HCT116 (cell line): ENCODE data around the gene COMMD4. TPM values are rescaled to one million over a fixed set of nuclear protein-coding genes. Genes with fewer than 3 reads are reported as not detected.

Experiments
- ATAC-seq: fragments of 200-7000 bp; cut with Tn5 transposase; 2 replicates; pipeline ENCODE4 v1.9.1; 2020; ENCODE audit warnings: mild to moderate bottlenecking, moderate library complexity
- BruUV-seq: library from RNA; stranded (reverse); fragments of 400-500 nt; replicated peaks from 2 replicates; lab custom pipeline; 2021; lab: Mats Ljungman, UMichigan
- CTCF ChIA-PET: fragments of 300-600 bp; sonication (Branson Sonifier 250); formaldehyde crosslinking; loops from one replicate; lab custom pipeline; 2021; ENCODE audit warnings: antibody characterized with exemption; lab: Charles Lee
- POLR2A ChIA-PET: fragments of 300-600, 350-600 bp; sonication (Branson Sonifier 250); formaldehyde crosslinking; loops from one replicate; lab custom pipeline; 2021; ENCODE audit warnings: antibody characterized with exemption; lab: Charles Lee
- RAD21 ChIA-PET, 2 experiments: fragments of 300-600 bp; sonication (Branson Sonifier 250); formaldehyde crosslinking; loops; one replicate each; lab custom pipeline; 2023; ENCODE audit warnings: low total read pairs in 2 of 2; ENCODE audit not compliant: uncharacterized antibody in 2 of 2, unreplicated experiment in 2 of 2, low non-redundant PET in 1 of 2; lab: Charles Lee
- DNase-seq: peaks from one replicate; pipeline ENCODE4 v3.0.0-alpha.2; 2010; ENCODE audit warnings: low read depth, low spot score
- H2AFZ ChIP-seq: fragments of 200-600 bp; shearing (Covaris generic), sonication (generic); 2 replicates; pipeline ENCODE4 v1.6.1; 2017; ENCODE audit warnings: low read depth, mixed run types, mixed read lengths, antibody characterized with exemption, low read length; ENCODE audit not compliant: poor library complexity, severe bottlenecking
- H3K27ac ChIP-seq: 2 replicates; pipeline ENCODE4 v1.5.1; 2012; ENCODE audit warnings: low read depth, low read length
- H3K27me3 ChIP-seq: fragments of 200-600 bp; sonication (generic); 2 replicates; pipeline ENCODE4 v1.6.1; 2016; ENCODE audit warnings: mixed run types, low read length, mixed read lengths; ENCODE audit not compliant: insufficient read depth
- H3K36me3 ChIP-seq, 2 experiments: fragments of 200-500 bp in 1 of 2; fragments of 200-600 bp in 1 of 2; sonication (Bioruptor generic) in 1 of 2; sonication (generic) in 1 of 2; 2 replicates each; pipeline versions ENCODE4 v1.5.1 to v1.6.1; 2014 to 2016; ENCODE audit warnings: low read length in 2 of 2, inconsistent platforms in 1 of 2, mixed read lengths in 1 of 2, mixed run types in 1 of 2; ENCODE audit not compliant: insufficient read depth in 2 of 2, control insufficient read depth in 1 of 2
- H3K4me1 ChIP-seq, 2 experiments: fragments of 200-600 bp in 1 of 2; sonication (generic) in 1 of 2; 2 replicates each; pipeline versions ENCODE4 v1.5.1 to v1.6.1; 2012 to 2017; ENCODE audit warnings: low read length in 2 of 2, inconsistent platforms in 1 of 2, mild to moderate bottlenecking in 1 of 2, mixed read lengths in 1 of 2, mixed run types in 1 of 2, moderate library complexity in 1 of 2; ENCODE audit not compliant: insufficient read depth in 2 of 2, control insufficient read depth in 1 of 2
- H3K4me2 ChIP-seq: fragments of 200-600 bp; sonication (generic); 2 replicates; pipeline ENCODE4 v1.6.1; 2017; ENCODE audit warnings: mixed run types, low read length, mixed read lengths
- H3K4me3 ChIP-seq, 2 experiments: fragments of 200-600 bp in 1 of 2; sonication (generic) in 1 of 2; replicated peaks in 1 of 2; 2 replicates each; pipeline ENCODE4 v1.5.1; 2011 to 2016; ENCODE audit warnings: low read length in 2 of 2, control low read depth in 1 of 2, low read depth in 1 of 2, mild to moderate bottlenecking in 1 of 2, mixed read lengths in 1 of 2, mixed run types in 1 of 2
- H3K79me2 ChIP-seq: fragments of 200-600 bp; sonication (generic); 2 replicates; pipeline ENCODE4 v1.6.1; 2017; ENCODE audit warnings: mild to moderate bottlenecking, mixed run types, low read length, moderate library complexity, mixed read lengths; ENCODE audit not compliant: insufficient read depth
- H3K9ac ChIP-seq: fragments of 200-600 bp; sonication (generic); 2 replicates; pipeline ENCODE4 v1.6.1; 2016; ENCODE audit warnings: low read length, mixed read lengths
- H3K9me2 ChIP-seq: fragments of 200-600 bp; sonication (generic), shearing (Covaris generic); 2 replicates; pipeline ENCODE4 v1.6.1; 2017; ENCODE audit warnings: mixed run types, mild to moderate bottlenecking, moderate library complexity; ENCODE audit not compliant: insufficient read depth
- H3K9me3 ChIP-seq, 2 experiments: fragments of 200-500 bp in 1 of 2; fragments of 200-600 bp in 1 of 2; sonication (Bioruptor generic) in 1 of 2; sonication (generic) in 1 of 2; 2 replicates each; pipeline ENCODE4 v1.6.1; 2014 to 2017; ENCODE audit warnings: low read length in 2 of 2, mixed read lengths in 2 of 2, inconsistent platforms in 1 of 2, low read depth in 1 of 2, mild to moderate bottlenecking in 1 of 2, mixed run types in 1 of 2, moderate library complexity in 1 of 2; ENCODE audit not compliant: control insufficient read depth in 1 of 2, insufficient read depth in 1 of 2
- H4K20me1 ChIP-seq: fragments of 200-600 bp; sonication (generic), shearing (Covaris generic); 2 replicates; pipeline ENCODE4 v1.6.1; 2017; ENCODE audit warnings: mixed run types, mild to moderate bottlenecking, moderate library complexity; ENCODE audit not compliant: insufficient read depth
- CEBPB ChIP-seq: IDR thresholded peaks from 2 replicates; pipeline ENCODE4 v1.6.1; 2012; ENCODE audit warnings: low read depth
- EGR1 ChIP-seq: IDR thresholded peaks from 2 replicates; pipeline ENCODE4 v1.6.1; 2012; ENCODE audit warnings: low read depth
- ELF1 ChIP-seq: IDR thresholded peaks from 2 replicates; pipeline ENCODE4 v1.6.1; 2012; ENCODE audit warnings: low read depth, borderline replicate concordance
- EZH2 ChIP-seq: fragments of 200-600 bp; sonication (generic); IDR thresholded peaks from 2 replicates; pipeline ENCODE4 v1.6.1; 2017; ENCODE audit warnings: antibody characterized with exemption, mixed run types
- EZH2phosphoT487 ChIP-seq: fragments of 200-600 bp; IDR thresholded peaks from 2 replicates; pipeline ENCODE4 v1.6.1; 2018; ENCODE audit warnings: antibody characterized with exemption, borderline replicate concordance
- FOSL1 ChIP-seq: IDR thresholded peaks from 2 replicates; pipeline ENCODE4 v1.6.1; 2012; ENCODE audit warnings: low read depth
- JUND ChIP-seq: IDR thresholded peaks from 2 replicates; pipeline ENCODE4 v1.6.1; 2012
- MAX ChIP-seq: IDR thresholded peaks from 2 replicates; pipeline ENCODE4 v1.6.1; 2012
- RAD21 ChIP-seq: IDR thresholded peaks from 2 replicates; pipeline ENCODE4 v1.6.1; 2012; ENCODE audit warnings: low read depth, mild to moderate bottlenecking
- SIN3A ChIP-seq: IDR thresholded peaks from 2 replicates; pipeline ENCODE4 v1.6.1; 2012; ENCODE audit warnings: low read depth
- SP1 ChIP-seq: IDR thresholded peaks from 2 replicates; pipeline ENCODE4 v1.6.1; 2012; ENCODE audit warnings: low read depth
- SRF ChIP-seq: IDR thresholded peaks from 2 replicates; pipeline ENCODE4 v1.6.1; 2012; ENCODE audit warnings: low read depth
- YY1 ChIP-seq: IDR thresholded peaks from 2 replicates; pipeline ENCODE4 v1.6.1; 2011; ENCODE audit warnings: low read length, low read depth, moderate library complexity, mild to moderate bottlenecking; ENCODE audit not compliant: insufficient replicate concordance; ENCODE audit errors: extremely low read depth
- ZFX ChIP-seq: fragments of 450-650 bp; IDR thresholded peaks from 2 replicates; pipeline ENCODE4 v1.6.1; 2017
- intact Hi-C: fragments of 100-400 bp; cut with micrococcal nuclease; formaldehyde crosslinking; loops from 2 replicates; pipeline ENCODE4 v1.10.0; 2022
- total RNA-seq: library from RNA; stranded (reverse); gene quantifications from one replicate; pipeline ENCODE4 v1.2.1, GENCODE V29; 2021; ENCODE audit not compliant: unreplicated experiment
- TF ChIP-seq, protein P1 (sequence below), 3 experiments: fragments of 200-600 bp in 1 of 3; sonication (generic) in 1 of 3; IDR thresholded peaks in 2 of 3; conservative IDR thresholded peaks in 1 of 3; 2 replicates each; pipeline ENCODE4 v1.5.1; 2012 to 2017; ENCODE audit warnings: low read depth in 2 of 3, low read length in 2 of 3, antibody characterized with exemption in 1 of 3, borderline replicate concordance in 1 of 3, control low read depth in 1 of 3, mild to moderate bottlenecking in 1 of 3, mixed read lengths in 1 of 3, mixed run types in 1 of 3, moderate library complexity in 1 of 3; ENCODE audit not compliant: insufficient read depth in 1 of 3

COMMD4 gene
- total RNA-seq, 1 experiment from 2014 or later: 141 TPM

- H3K9me3 ChIP-seq: no peaks in the 10 kb centered on the region
- no TSS peak for BruUV-seq
- ATAC-seq (no peak), DNase-seq (no peak)
- no peak overlapping the region for H3K4me3 ChIP-seq
- peaks cover 4 to 8% of the 10 kb centered on the region in 2 experiments; a peak in 3 of 4 replicates for H3K36me3 ChIP-seq
- ChIA-PET RAD21 (no interaction called here), POLR2A (no interaction called here), CTCF (no interaction called here)
- no peaks in the 10 kb centered on the region for H3K27me3 ChIP-seq
- H3K9ac ChIP-seq: no peak overlapping the region
- H2AFZ ChIP-seq: no peak overlapping the region
- TF ChIP-seq SP1 (no peak), EZH2phosphoT487 (no peak), EZH2 (no peak), FOSL1 (no peak), CEBPB (no peak), SIN3A (no peak), EGR1 (no peak), SRF (no peak), ELF1 (no peak), YY1 (no peak), MAX (no peak), JUND (no peak), ZFX (no peak), RAD21 (no peak)
- TF ChIP-seq, protein P1, sequence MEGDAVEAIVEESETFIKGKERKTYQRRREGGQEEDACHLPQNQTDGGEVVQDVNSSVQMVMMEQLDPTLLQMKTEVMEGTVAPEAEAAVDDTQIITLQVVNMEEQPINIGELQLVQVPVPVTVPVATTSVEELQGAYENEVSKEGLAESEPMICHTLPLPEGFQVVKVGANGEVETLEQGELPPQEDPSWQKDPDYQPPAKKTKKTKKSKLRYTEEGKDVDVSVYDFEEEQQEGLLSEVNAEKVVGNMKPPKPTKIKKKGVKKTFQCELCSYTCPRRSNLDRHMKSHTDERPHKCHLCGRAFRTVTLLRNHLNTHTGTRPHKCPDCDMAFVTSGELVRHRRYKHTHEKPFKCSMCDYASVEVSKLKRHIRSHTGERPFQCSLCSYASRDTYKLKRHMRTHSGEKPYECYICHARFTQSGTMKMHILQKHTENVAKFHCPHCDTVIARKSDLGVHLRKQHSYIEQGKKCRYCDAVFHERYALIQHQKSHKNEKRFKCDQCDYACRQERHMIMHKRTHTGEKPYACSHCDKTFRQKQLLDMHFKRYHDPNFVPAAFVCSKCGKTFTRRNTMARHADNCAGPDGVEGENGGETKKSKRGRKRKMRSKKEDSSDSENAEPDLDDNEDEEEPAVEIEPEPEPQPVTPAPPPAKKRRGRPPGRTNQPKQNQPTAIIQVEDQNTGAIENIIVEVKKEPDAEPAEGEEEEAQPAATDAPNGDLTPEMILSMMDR (IDR thresholded peaks at IDR 0.05 in 2 of 3, conservative IDR thresholded peaks at IDR 0.05 in 1 of 3; ENCODE audit: borderline replicate concordance in 1 of 3, insufficient read depth in 1 of 3, low read depth in 2 of 3, low read length in 2 of 3): no peak
- no peaks in the 10 kb centered on the region for H3K79me2 ChIP-seq
- no peak overlapping the region for H3K27ac ChIP-seq
- no peaks in the 10 kb centered on the region for H3K9me2 ChIP-seq
- no peaks in the 10 kb centered on the region for H4K20me1 ChIP-seq
- intact Hi-C loops: no loop called here
- no peak overlapping the region for H3K4me2 ChIP-seq
- no peaks in the 10 kb centered on the region for H3K4me1 ChIP-seq
Measured at GRCh38 chr15:75360856-75361255, 25.0 kb downstream of the COMMD4 start.
